AG08396 (cell line): ENCODE results near the gene RPL10A.
"Not testable (repeated sequence)": the region's sequence is repeated elsewhere in the genome, so short reads cannot be mapped to it uniquely, and the experiment has no call there.

Experiments used
- DNase-seq: peaks from one replicate; pipeline ENCODE4 v3.0.0; 2012; ENCODE audit warnings: low spot score, mixed read lengths

The RPL10A gene

GRCh38 chr6:35512006-35512405 is 43.8 kb downstream of the RPL10A start:
- no peak for DNase-seq

GRCh38 chr6:35512740-35513139 is 44.5 kb downstream of the RPL10A start, which contains the start of gene TULP1:
Gene TULP1, minus strand, starts transcription at chr6:35512896. Its CDS starts 38 bp downstream, at chr6:35512858.
- DNase-seq: no peak

GRCh38 chr6:35514587-35514986 is 46.4 kb downstream of the RPL10A start:
- no peak for DNase-seq

GRCh38 chr6:35515939-35516338 is 47.7 kb downstream of the RPL10A start:
- not testable (repeated sequence) for DNase-seq

GRCh38 chr6:35516712-35517111 is 48.5 kb downstream of the RPL10A start:
- no peak for DNase-seq

- not testable (repeated sequence) for DNase-seq
These were observed 49.8 kb downstream of the RPL10A start for GRCh38 chr6:35517978-35518377.

GRCh38 chr6:35518566-35519312 is 50.5 kb downstream of the RPL10A start:
- no peak for DNase-seq

- DNase-seq: no peak
These were observed 51.3 kb downstream of the RPL10A start for GRCh38 chr6:35519313-35520015.
